GM12878 (cell line): ENCODE measurements around the gene LMAN2L. TPM values are rescaled to one million over a fixed set of nuclear protein-coding genes. Genes with fewer than 3 reads are reported as not detected.

Source experiments
- ATAC-seq: fragments of 200-7000 bp; cut with Tn5 transposase; 3 replicates; pipeline ENCODE4 v1.9.1; 2020; ENCODE audit warnings: mild to moderate bottlenecking, moderate library complexity
- BruUV-seq: library from RNA; stranded (reverse); fragments of 400-500 nt; replicated peaks from 2 replicates; lab custom pipeline; 2021; lab: Mats Ljungman, UMichigan
- CTCF ChIA-PET: fragments of 300-600 bp; sonication (Branson Sonifier 250); formaldehyde crosslinking; extraction: SDS; loops from one replicate; lab custom pipeline; 2021; ENCODE audit warnings: inconsistent platforms; lab: Yijun Ruan, JAX
- POLR2A ChIA-PET: fragments of 350-600 bp; formaldehyde crosslinking; extraction: SDS; loops from one replicate; lab custom pipeline; 2021; ENCODE audit warnings: inconsistent platforms; lab: Charles Lee
- RAD21 ChIA-PET: fragments of 300-600 bp; sonication (Branson Sonifier 250); formaldehyde crosslinking; loops from one replicate; lab custom pipeline; 2023; ENCODE audit warnings: antibody characterized with exemption; ENCODE audit not compliant: unreplicated experiment; lab: Charles Lee
- SMC1A ChIA-PET: fragments of 300-600 bp; sonication (Branson Sonifier 250); formaldehyde crosslinking; loops from one replicate; lab custom pipeline; 2023; ENCODE audit not compliant: unreplicated experiment, uncharacterized antibody; lab: Charles Lee
- DNase-seq: peaks from one replicate; pipeline ENCODE4 v3.0.0-alpha.2; 2011; ENCODE audit warnings: low read depth, low spot score
- FAIRE-seq: peaks from 3 replicates; lab custom pipeline; 2011; peaks lifted over from hg19 to GRCh38; lab: Jason Lieb, UNC
- H2AFZ ChIP-seq: 2 replicates; pipeline ENCODE4 v1.6.0; 2011; ENCODE audit warnings: low read depth, low read length, control low read depth; ENCODE audit not compliant: control insufficient read depth
- H3K27ac ChIP-seq: 2 replicates; pipeline ENCODE4 v1.5.1; 2011; ENCODE audit warnings: control low read depth; ENCODE audit not compliant: control insufficient read depth, insufficient read depth
- H3K27me3 ChIP-seq, 2 experiments: replicated peaks in 1 of 2; 2 replicates each; pipeline versions ENCODE4 v1.6.0 to v1.6.1; 2011; ENCODE audit warnings: low read length in 1 of 2; ENCODE audit not compliant: control insufficient read depth in 2 of 2, insufficient read depth in 2 of 2
- H3K36me3 ChIP-seq, 2 experiments: 2 replicates each; pipeline ENCODE4 v1.5.1; 2011; ENCODE audit warnings: low read length in 1 of 2; ENCODE audit not compliant: control insufficient read depth in 2 of 2, insufficient read depth in 2 of 2
- H3K4me1 ChIP-seq: 2 replicates; pipeline ENCODE4 v1.6.1; 2011; ENCODE audit warnings: mild to moderate bottlenecking, low read length, moderate library complexity, mixed read lengths; ENCODE audit not compliant: control insufficient read depth, insufficient read depth
- H3K4me2 ChIP-seq: 2 replicates; pipeline ENCODE4 v1.6.0; 2011; ENCODE audit warnings: control low read depth; ENCODE audit not compliant: control insufficient read depth, insufficient read depth
- H3K4me3 ChIP-seq: fragments of 200-600 bp; sonication (generic); 2 replicates; pipeline ENCODE4 v1.5.1; 2016
- H3K79me2 ChIP-seq: 2 replicates; pipeline ENCODE4 v1.6.0; 2011; ENCODE audit warnings: low read length; ENCODE audit not compliant: control insufficient read depth, insufficient read depth
- H3K9ac ChIP-seq: 2 replicates; pipeline ENCODE4 v1.8.0; 2011; ENCODE audit warnings: low read length, control low read depth, mixed read lengths; ENCODE audit not compliant: control insufficient read depth, insufficient read depth
- H3K9me3 ChIP-seq: replicated peaks from 3 replicates; pipeline ENCODE4 v1.5.1; 2011; ENCODE audit warnings: mild to moderate bottlenecking, low read length; ENCODE audit not compliant: control insufficient read depth, insufficient read depth
- H4K20me1 ChIP-seq: 2 replicates; pipeline ENCODE4 v1.6.0; 2011; ENCODE audit not compliant: control insufficient read depth, insufficient read depth
- BCL11A ChIP-seq: IDR thresholded peaks from 2 replicates; pipeline ENCODE4 v1.6.1; 2011; ENCODE audit warnings: low read depth, low read length
- JUNB ChIP-seq: IDR thresholded peaks from 2 replicates; pipeline ENCODE4 v1.6.1; 2016; ENCODE audit warnings: antibody characterized with exemption, mild to moderate bottlenecking
- MYC ChIP-seq: IDR thresholded peaks from 2 replicates; pipeline ENCODE4 v1.6.1; 2011; ENCODE audit warnings: mild to moderate bottlenecking, low read length, moderate library complexity, inconsistent platforms; ENCODE audit not compliant: insufficient read depth, insufficient replicate concordance, insufficient read length, severe bottlenecking
- POLR2AphosphoS2 ChIP-seq: IDR thresholded peaks from 2 replicates; pipeline ENCODE4 v1.6.1; 2011; ENCODE audit warnings: low read depth, mild to moderate bottlenecking, low read length, improper control_type of control experiment, moderate library complexity
- RELA ChIP-seq: fragments of 450-650 bp; IDR thresholded peaks from 2 replicates; pipeline ENCODE4 v1.8.0; 2014; ENCODE audit warnings: borderline replicate concordance; ENCODE audit not compliant: partially characterized antibody
- RFX5 ChIP-seq: IDR thresholded peaks from 2 replicates; pipeline ENCODE4 v1.6.1; 2011; ENCODE audit warnings: low read depth, low read length, improper control_type of control experiment
- SPI1 ChIP-seq: IDR thresholded peaks from 2 replicates; pipeline ENCODE4 v1.6.1; 2011; ENCODE audit warnings: low read depth, mild to moderate bottlenecking, low read length, moderate library complexity, borderline replicate concordance; ENCODE audit not compliant: insufficient read depth
- SREBF2 ChIP-seq: IDR thresholded peaks from 2 replicates; pipeline ENCODE4 v1.6.1; 2012; ENCODE audit warnings: mild to moderate bottlenecking, low read length
- SUPT20H ChIP-seq: IDR thresholded peaks from 2 replicates; pipeline ENCODE4 v1.6.1; 2011; ENCODE audit warnings: low read depth, mild to moderate bottlenecking, low read length, moderate library complexity, borderline replicate concordance; ENCODE audit not compliant: control insufficient read depth
- WRNIP1 ChIP-seq: IDR thresholded peaks from 2 replicates; pipeline ENCODE4 v1.6.1; 2011; ENCODE audit warnings: low read depth, low read length, improper control_type of control experiment, borderline replicate concordance
- ZZZ3 ChIP-seq: IDR thresholded peaks from 2 replicates; pipeline ENCODE4 v1.6.1; 2011; ENCODE audit warnings: low read depth; ENCODE audit not compliant: control insufficient read depth, insufficient read length
- WGBS: methylation state at CpG from one replicate; pipeline ENCODE4 v1.1.6; 2016; ENCODE audit warnings: low lambda C conversion rate; ENCODE audit not compliant: insufficient replicate concordance, insufficient coverage; ENCODE audit errors: missing lambda C conversion rate; 5-methylcytosine and 5-hydroxymethylcytosine counted together
- in situ Hi-C: fragments of 300-500 bp; cut with MboI; formaldehyde crosslinking; loops from 9 replicates; pipeline ENCODE4 v1.14.3; 2018; ENCODE audit warnings: mixed read lengths
- intact Hi-C: fragments of 100-400 bp; cut with micrococcal nuclease; formaldehyde crosslinking; loops from one replicate; pipeline ENCODE4 v1.14.2; 2022; ENCODE audit not compliant: unreplicated experiment
- polyA plus RNA-seq, 11 experiments: library from polyadenylated mRNA; depleted of rRNA in 4 of 11; unstranded in 6 of 11; stranded (reverse) in 5 of 11; fragments of >200 nt; fragmentation: Nextera tagmentation in 4 of 11; fragmentation: Illumina TruSeq in 1 of 11; extraction: Ambion mirVana in 4 of 11; extraction: Trizol in 1 of 11; gene quantifications; 1 replicate in 1 of 11; 2 replicates in 10 of 11; pipeline versions ENCODE4 v1.2.1 to v1.2.3, GENCODE V29; 2011 to 2016; ENCODE audit warnings: inconsistent platforms in 2 of 11, missing spikeins in 2 of 11, low read depth in 1 of 11
- total RNA-seq, 4 experiments: library from RNA; depleted of rRNA in 3 of 4; stranded (reverse); fragments of >200 nt in 3 of 4; fragmentation: Illumina TruSeq in 1 of 4; extraction: Trizol in 1 of 4; gene quantifications; 2 replicates each; pipeline versions ENCODE4 v1.2.1 to v1.2.3, GENCODE V29; 2013 to 2021
- TF ChIP-seq, protein P1 (sequence below): fragments of 450-650 bp; IDR thresholded peaks from 2 replicates; pipeline ENCODE4 v1.6.1; 2016; ENCODE audit warnings: mild to moderate bottlenecking

LMAN2L gene
- total and polyA plus RNA-seq, 10 of the 15 experiments (the other 5 are each of a cell fraction or from before 2014, with no cell fraction given) = 5.7 to 16.3 (median 10.7) TPM

DNA sequence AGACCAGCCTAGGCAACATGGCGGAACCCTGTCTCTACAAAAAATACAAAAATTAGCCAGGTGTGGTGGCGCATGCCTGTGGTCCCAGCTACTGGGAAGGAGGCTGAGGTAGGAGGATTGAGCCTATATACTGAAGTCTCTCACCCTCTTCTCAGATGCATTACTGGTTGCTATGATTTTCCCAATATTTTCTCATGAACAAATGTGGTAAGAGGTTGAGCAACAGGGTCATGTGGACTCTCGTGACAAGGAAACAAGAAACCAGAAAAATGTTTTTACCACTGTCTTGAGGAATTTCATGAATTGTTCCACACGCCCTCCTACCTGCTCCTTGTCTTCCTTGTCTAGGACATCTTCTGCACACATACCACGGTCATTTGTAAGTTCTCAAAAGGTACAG lies 12.4 kb downstream of the LMAN2L start:
- Histone ChIP-seq H3K9me3 (no peaks in the 10 kb centered on the region), H3K27me3 (no peaks in the 10 kb centered on the region), H3K27ac (no peak overlapping the region), H4K20me1 (no peaks in the 10 kb centered on the region), H3K4me3 (no peak overlapping the region), H3K36me3 (no peaks in the 10 kb centered on the region; a peak in 2 of 4 replicates), H3K4me1 (no peaks in the 10 kb centered on the region), H3K9ac (no peak overlapping the region), H2AFZ (no peak overlapping the region), H3K4me2 (no peak overlapping the region), H3K79me2 (no peaks in the 10 kb centered on the region)
- 96% methylated on average over 5 of the region's 5 CpGs for WGBS
- ChIA-PET POLR2A (no interaction called here), CTCF (no interaction called here), SMC1A (no interaction called here), RAD21 (no interaction called here)
- no peak for DNase-seq
- BruUV-seq = no TSS peak
- FAIRE-seq = no peak
- no peak for TF ChIP-seq SUPT20H
- TF ChIP-seq JUNB = no peak
- TF ChIP-seq SREBF2 = no peak
- no peak for ATAC-seq
- intact Hi-C loops = no loop called here
- in situ Hi-C loops = no loop called here

DNA sequence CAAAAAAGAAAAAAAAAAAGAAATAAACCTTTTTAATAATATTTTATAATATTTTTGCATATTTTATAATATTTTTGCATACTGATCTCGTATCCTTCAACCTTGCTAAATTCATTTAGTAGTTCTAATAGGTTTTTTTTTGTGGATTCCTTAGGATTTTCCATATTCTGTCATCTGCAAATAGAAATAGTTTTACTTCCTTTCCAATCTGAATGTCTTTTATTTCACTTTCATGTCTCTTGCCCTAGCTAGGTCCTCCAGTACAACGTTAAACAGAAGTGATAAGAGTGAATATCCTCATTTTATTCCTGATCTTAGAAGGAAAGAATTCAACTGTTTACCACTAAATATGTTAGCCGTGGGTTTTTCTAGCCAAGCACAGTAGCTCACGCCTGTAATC lies 13.7 kb downstream of the LMAN2L start:
- no peak overlapping the region for H3K4me3 ChIP-seq
- no TSS peak for BruUV-seq
- no peaks in the 10 kb centered on the region for H3K9me3 ChIP-seq
- no peaks in the 10 kb centered on the region; a peak in 2 of 4 replicates for H3K36me3 ChIP-seq
- no peaks in the 10 kb centered on the region for H3K27me3 ChIP-seq
- DNase-seq = no peak
- FAIRE-seq = no peak
- no peak overlapping the region for H3K4me2 ChIP-seq
- H2AFZ ChIP-seq = no peak overlapping the region
- ChIA-PET POLR2A (no interaction called here), RAD21 (no interaction called here), CTCF (interaction anchor here (0.6 kb wide), 1 partner anchor 36 kb away, joined by 3 read pairs; no protein-coding TSS in a partner anchor), SMC1A (no interaction called here)
- no peak for TF ChIP-seq WRNIP1
- no peak for TF ChIP-seq BCL11A
- TF ChIP-seq RELA = no peak
- TF ChIP-seq, protein P1, sequence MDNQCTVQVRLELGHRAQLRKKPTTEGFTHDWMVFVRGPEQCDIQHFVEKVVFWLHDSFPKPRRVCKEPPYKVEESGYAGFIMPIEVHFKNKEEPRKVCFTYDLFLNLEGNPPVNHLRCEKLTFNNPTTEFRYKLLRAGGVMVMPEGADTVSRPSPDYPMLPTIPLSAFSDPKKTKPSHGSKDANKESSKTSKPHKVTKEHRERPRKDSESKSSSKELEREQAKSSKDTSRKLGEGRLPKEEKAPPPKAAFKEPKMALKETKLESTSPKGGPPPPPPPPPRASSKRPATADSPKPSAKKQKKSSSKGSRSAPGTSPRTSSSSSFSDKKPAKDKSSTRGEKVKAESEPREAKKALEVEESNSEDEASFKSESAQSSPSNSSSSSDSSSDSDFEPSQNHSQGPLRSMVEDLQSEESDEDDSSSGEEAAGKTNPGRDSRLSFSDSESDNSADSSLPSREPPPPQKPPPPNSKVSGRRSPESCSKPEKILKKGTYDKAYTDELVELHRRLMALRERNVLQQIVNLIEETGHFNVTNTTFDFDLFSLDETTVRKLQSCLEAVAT = no peak
- no peak for TF ChIP-seq POLR2AphosphoS2
- TF ChIP-seq MYC = no peak
- TF ChIP-seq ZZZ3 = no peak
- TF ChIP-seq SPI1 = no peak
- TF ChIP-seq RFX5 = no peak
- no peak overlapping the region for H3K27ac ChIP-seq
- no peak overlapping the region for H3K9ac ChIP-seq
- WGBS = 93% methylated on average over 4 of the region's 4 CpGs
- in situ Hi-C loops = no loop called here
- H3K4me1 ChIP-seq = no peaks in the 10 kb centered on the region
- no peak for ATAC-seq
- no peaks in the 10 kb centered on the region for H4K20me1 ChIP-seq
- intact Hi-C loops = no loop called here
- no peaks in the 10 kb centered on the region for H3K79me2 ChIP-seq
